Thyroid gland (tissue), 4 donors: Measurements from ENCODE around the gene NOXA1.

Experiments
- CTCF ChIP-seq, 6 experiments: fragments of 200-600 bp in 3 of 6; fragments of 450-650 bp in 3 of 6; sonication (generic) in 3 of 6; IDR thresholded peaks; one replicate each; pipeline ENCODE4 v1.5.1; 2016 to 2019; ENCODE audit warnings: antibody characterized with exemption in 6 of 6, mild to moderate bottlenecking in 2 of 6, inconsistent platforms in 1 of 6, moderate library complexity in 1 of 6
- POLR2A ChIP-seq, 2 donors: fragments of 450-650 bp; IDR thresholded peaks; one replicate each; pipeline ENCODE4 v1.6.1; 2017; ENCODE audit warnings: antibody characterized with exemption in 2 of 2, mild to moderate bottlenecking in 2 of 2, moderate library complexity in 1 of 2

GRCh38 chr9:137463931-137464290 lies 40.7 kb downstream of the NOXA1 start:
- TF ChIP-seq CTCF (IDR thresholded peaks at IDR 0.05) (no peak), POLR2A (IDR thresholded peaks at IDR 0.05) (no peak)
